GM12878 (cell line): ENCODE results near the gene ZSCAN5B. TPM values are rescaled to one million over a fixed set of nuclear protein-coding genes. Genes with fewer than 3 reads are reported as not detected.

ENCODE experiments used
- polyA plus RNA-seq, 11 experiments: library from polyadenylated mRNA; depleted of rRNA in 4 of 11; unstranded in 6 of 11; stranded (reverse) in 5 of 11; fragments of >200 nt; fragmentation: Nextera tagmentation in 4 of 11; fragmentation: Illumina TruSeq in 1 of 11; extraction: Ambion mirVana in 4 of 11; extraction: Trizol in 1 of 11; gene quantifications; 1 replicate in 1 of 11; 2 replicates in 10 of 11; pipeline versions ENCODE4 v1.2.1 to v1.2.3, GENCODE V29; 2011 to 2016; ENCODE audit warnings: inconsistent platforms in 2 of 11, missing spikeins in 2 of 11, low read depth in 1 of 11
- total RNA-seq, 4 experiments: library from RNA; depleted of rRNA in 3 of 4; stranded (reverse); fragments of >200 nt in 3 of 4; fragmentation: Illumina TruSeq in 1 of 4; extraction: Trizol in 1 of 4; gene quantifications; 2 replicates each; pipeline versions ENCODE4 v1.2.1 to v1.2.3, GENCODE V29; 2013 to 2021

ZSCAN5B gene
- total and polyA plus RNA-seq, 10 of the 15 experiments (the other 5 are each of a cell fraction or from before 2014, with no cell fraction given): 0.04 TPM; not detected in 9

Other genes with a start within 250 kb of the ZSCAN5B start
Only the 7 nearest of the 10 such genes appear.
- 20.3 and 25.6 TPM in 2 replicates for gene ZNF787, start 76.5 kb downstream of the ZSCAN5B start, total RNA-seq (2014; rRNA removed)
- 6.2 and 7.8 TPM in 2 replicates for gene ZNF787, start 76.5 kb downstream of the ZSCAN5B start, total RNA-seq (2014; rRNA removed; fragmentation: Illumina TruSeq; extraction: Trizol)
- gene ZNF787, start 76.5 kb downstream of the ZSCAN5B start, total RNA-seq (2021): 36.7 and 39.9 TPM in 2 replicates
- 2.4 and 5.4 TPM in 2 replicates for gene ZNF787, start 76.5 kb downstream of the ZSCAN5B start, polyA plus RNA-seq (2011; rRNA removed)
- gene ZNF787, start 76.5 kb downstream of the ZSCAN5B start, polyA plus RNA-seq (2014; fragmentation: Illumina TruSeq; extraction: Trizol): 0.59 and 2.9 TPM in 2 replicates
- gene ZNF787, start 76.5 kb downstream of the ZSCAN5B start, polyA plus RNA-seq (2014; fragmentation: Nextera tagmentation; extraction: Ambion mirVana): under 1 TPM; 0.23 to 0.42 TPM
- gene ZNF787, start 76.5 kb downstream of the ZSCAN5B start, polyA plus RNA-seq (2014; rRNA removed): 27.0 and 36.3 TPM in 2 replicates
- gene ZNF787, start 76.5 kb downstream of the ZSCAN5B start, polyA plus RNA-seq (2016; fragmentation: Nextera tagmentation; extraction: Ambion mirVana): 1 to 10 TPM; 2.1 to 2.4 TPM
- 15.0 and 17.5 TPM in 2 replicates for gene ZNF444, start 56.5 kb downstream of the ZSCAN5B start, total RNA-seq (2014; rRNA removed)
- gene ZNF444, start 56.5 kb downstream of the ZSCAN5B start, total RNA-seq (2014; rRNA removed; fragmentation: Illumina TruSeq; extraction: Trizol): 2.8 and 3.7 TPM in 2 replicates
- gene ZNF444, start 56.5 kb downstream of the ZSCAN5B start, total RNA-seq (2021): 28.2 and 29.1 TPM in 2 replicates
- 5.3 and 10.8 TPM in 2 replicates for gene ZNF444, start 56.5 kb downstream of the ZSCAN5B start, polyA plus RNA-seq (2011; rRNA removed)
- gene ZNF444, start 56.5 kb downstream of the ZSCAN5B start, polyA plus RNA-seq (2014; fragmentation: Illumina TruSeq; extraction: Trizol): 4.6 and 6.1 TPM in 2 replicates
- under 1 TPM; 0.45 to 0.99 TPM for gene ZNF444, start 56.5 kb downstream of the ZSCAN5B start, polyA plus RNA-seq (2014; fragmentation: Nextera tagmentation; extraction: Ambion mirVana)
- 19.3 and 24.4 TPM in 2 replicates for gene ZNF444, start 56.5 kb downstream of the ZSCAN5B start, polyA plus RNA-seq (2014; rRNA removed)
- gene ZNF444, start 56.5 kb downstream of the ZSCAN5B start, polyA plus RNA-seq (2016; fragmentation: Nextera tagmentation; extraction: Ambion mirVana): 10 to 100 TPM; 12.5 to 14.5 TPM
- gene GALP, start 21.8 kb downstream of the ZSCAN5B start, total RNA-seq (2014; rRNA removed): not detected in 2 replicates
- gene GALP, start 21.8 kb downstream of the ZSCAN5B start, total RNA-seq (2014; rRNA removed; fragmentation: Illumina TruSeq; extraction: Trizol): not detected in 2 replicates
- gene GALP, start 21.8 kb downstream of the ZSCAN5B start, total RNA-seq (2021): not detected in 2 replicates
- gene GALP, start 21.8 kb downstream of the ZSCAN5B start, polyA plus RNA-seq (2011; rRNA removed): not detected in 2 replicates
- not detected in 2 replicates for gene GALP, start 21.8 kb downstream of the ZSCAN5B start, polyA plus RNA-seq (2014; fragmentation: Illumina TruSeq; extraction: Trizol)
- gene GALP, start 21.8 kb downstream of the ZSCAN5B start, polyA plus RNA-seq (2014; fragmentation: Nextera tagmentation; extraction: Ambion mirVana): not detected
- not detected in 2 replicates for gene GALP, start 21.8 kb downstream of the ZSCAN5B start, polyA plus RNA-seq (2014; rRNA removed)
- not detected for gene GALP, start 21.8 kb downstream of the ZSCAN5B start, polyA plus RNA-seq (2016; fragmentation: Nextera tagmentation; extraction: Ambion mirVana)
- not detected in 2 replicates for gene ZSCAN5C, start 4.5 kb upstream of the ZSCAN5B start, total RNA-seq (2014; rRNA removed)
- not detected in 2 replicates for gene ZSCAN5C, start 4.5 kb upstream of the ZSCAN5B start, total RNA-seq (2014; rRNA removed; fragmentation: Illumina TruSeq; extraction: Trizol)
- gene ZSCAN5C, start 4.5 kb upstream of the ZSCAN5B start, total RNA-seq (2021): not detected in 2 replicates
- gene ZSCAN5C, start 4.5 kb upstream of the ZSCAN5B start, polyA plus RNA-seq (2011; rRNA removed): not detected in 2 replicates
- gene ZSCAN5C, start 4.5 kb upstream of the ZSCAN5B start, polyA plus RNA-seq (2014; fragmentation: Illumina TruSeq; extraction: Trizol): not detected in 2 replicates
- gene ZSCAN5C, start 4.5 kb upstream of the ZSCAN5B start, polyA plus RNA-seq (2014; fragmentation: Nextera tagmentation; extraction: Ambion mirVana): not detected
- gene ZSCAN5C, start 4.5 kb upstream of the ZSCAN5B start, polyA plus RNA-seq (2014; rRNA removed): not detected in 2 replicates
- not detected for gene ZSCAN5C, start 4.5 kb upstream of the ZSCAN5B start, polyA plus RNA-seq (2016; fragmentation: Nextera tagmentation; extraction: Ambion mirVana)
- not detected in 2 replicates for gene EDDM13, start 75.0 kb upstream of the ZSCAN5B start, total RNA-seq (2014; rRNA removed)
- not detected in 2 replicates for gene EDDM13, start 75.0 kb upstream of the ZSCAN5B start, total RNA-seq (2014; rRNA removed; fragmentation: Illumina TruSeq; extraction: Trizol)
- not detected in 2 replicates for gene EDDM13, start 75.0 kb upstream of the ZSCAN5B start, total RNA-seq (2021)
- 0.15 TPM in 1 of 2 replicates, not detected in the other for gene EDDM13, start 75.0 kb upstream of the ZSCAN5B start, polyA plus RNA-seq (2011; rRNA removed)
- not detected in 2 replicates for gene EDDM13, start 75.0 kb upstream of the ZSCAN5B start, polyA plus RNA-seq (2014; fragmentation: Illumina TruSeq; extraction: Trizol)
- gene EDDM13, start 75.0 kb upstream of the ZSCAN5B start, polyA plus RNA-seq (2014; fragmentation: Nextera tagmentation; extraction: Ambion mirVana): under 1 TPM in 1 of 2 experiments, not detected in 1; 0.37 TPM
- gene EDDM13, start 75.0 kb upstream of the ZSCAN5B start, polyA plus RNA-seq (2014; rRNA removed): not detected in 2 replicates
- gene EDDM13, start 75.0 kb upstream of the ZSCAN5B start, polyA plus RNA-seq (2016; fragmentation: Nextera tagmentation; extraction: Ambion mirVana): not detected
- 7.1 and 7.3 TPM in 2 replicates for gene ZSCAN5A, start 117.1 kb upstream of the ZSCAN5B start, total RNA-seq (2014; rRNA removed)
- 6.1 and 8.7 TPM in 2 replicates for gene ZSCAN5A, start 117.1 kb upstream of the ZSCAN5B start, total RNA-seq (2014; rRNA removed; fragmentation: Illumina TruSeq; extraction: Trizol)
- 7.9 and 10.7 TPM in 2 replicates for gene ZSCAN5A, start 117.1 kb upstream of the ZSCAN5B start, total RNA-seq (2021)
- gene ZSCAN5A, start 117.1 kb upstream of the ZSCAN5B start, polyA plus RNA-seq (2011; rRNA removed): 9.0 and 12.0 TPM in 2 replicates
- gene ZSCAN5A, start 117.1 kb upstream of the ZSCAN5B start, polyA plus RNA-seq (2014; fragmentation: Illumina TruSeq; extraction: Trizol): 4.8 and 11.8 TPM in 2 replicates
- gene ZSCAN5A, start 117.1 kb upstream of the ZSCAN5B start, polyA plus RNA-seq (2014; fragmentation: Nextera tagmentation; extraction: Ambion mirVana): 1 to 10 TPM; 5.5 to 6.6 TPM
- 7.9 and 8.8 TPM in 2 replicates for gene ZSCAN5A, start 117.1 kb upstream of the ZSCAN5B start, polyA plus RNA-seq (2014; rRNA removed)
- 10 to 100 TPM in 1 of 2 experiments, 1 to 10 TPM in 1; 9.5 to 11.8 TPM for gene ZSCAN5A, start 117.1 kb upstream of the ZSCAN5B start, polyA plus RNA-seq (2016; fragmentation: Nextera tagmentation; extraction: Ambion mirVana)
- 0.38 and 0.85 TPM in 2 replicates for gene ZNF582, start 195.8 kb upstream of the ZSCAN5B start, total RNA-seq (2014; rRNA removed)
- 0.32 and 0.76 TPM in 2 replicates for gene ZNF582, start 195.8 kb upstream of the ZSCAN5B start, total RNA-seq (2014; rRNA removed; fragmentation: Illumina TruSeq; extraction: Trizol)
- 0.44 and 0.90 TPM in 2 replicates for gene ZNF582, start 195.8 kb upstream of the ZSCAN5B start, total RNA-seq (2021)
- 0.73 and 0.88 TPM in 2 replicates for gene ZNF582, start 195.8 kb upstream of the ZSCAN5B start, polyA plus RNA-seq (2011; rRNA removed)
- 0.60 and 1.1 TPM in 2 replicates for gene ZNF582, start 195.8 kb upstream of the ZSCAN5B start, polyA plus RNA-seq (2014; fragmentation: Illumina TruSeq; extraction: Trizol)
- under 1 TPM in 1 of 2 experiments, not detected in 1; 0.37 TPM for gene ZNF582, start 195.8 kb upstream of the ZSCAN5B start, polyA plus RNA-seq (2014; fragmentation: Nextera tagmentation; extraction: Ambion mirVana)
- 0.58 and 1.4 TPM in 2 replicates for gene ZNF582, start 195.8 kb upstream of the ZSCAN5B start, polyA plus RNA-seq (2014; rRNA removed)
- 1 to 10 TPM; 1.3 to 1.4 TPM for gene ZNF582, start 195.8 kb upstream of the ZSCAN5B start, polyA plus RNA-seq (2016; fragmentation: Nextera tagmentation; extraction: Ambion mirVana)